ENCODE results near the gene MRPL49. TPM values are rescaled to one million over a fixed set of nuclear protein-coding genes. Genes with fewer than 3 reads are reported as not detected.

The MRPL49 gene
- total and polyA plus RNA-seq, 2 of the 13 experiments (the other 11 are each of a cell fraction or from before 2014, with no cell fraction given): 39.2 to 53.3 TPM

- no peak for TF ChIP-seq E2F2 (CRISPR knock-in tag; IDR thresholded peaks at IDR 0.05; ENCODE audit: borderline replicate concordance)
- no peak for TF ChIP-seq ZBTB1 (CRISPR knock-in tag; IDR thresholded peaks at IDR 0.05; ENCODE audit: borderline replicate concordance)
- 0 out of 2 replicates have a peak, but pooled peaks have one; percentile 19 for TF ChIP-seq ZNF468 (CRISPR knock-in tag; IDR thresholded peaks at IDR 0.05)
- no peak for TF ChIP-seq SNAPC2 (CRISPR knock-in tag; IDR thresholded peaks at IDR 0.05)
- 0 out of 2 replicates have a peak, but pooled peaks have one; percentile 48 for TF ChIP-seq ZNF704 (CRISPR knock-in tag; IDR thresholded peaks at IDR 0.05; ENCODE audit: borderline replicate concordance)
- TF ChIP-seq ZNF432 (CRISPR knock-in tag; IDR thresholded peaks at IDR 0.05; ENCODE audit: borderline replicate concordance): no peak
- no peak for TF ChIP-seq AGO1 (IDR thresholded peaks at IDR 0.05; ENCODE audit: low read depth, low read length, poor library complexity, severe bottlenecking)
Observed at GRCh38 chr11:65113361-65113756, 8.8 kb upstream of the MRPL49 start (continued).

GRCh38 chr11:65113839-65114238 is 8.3 kb upstream of the MRPL49 start:
- peaks cover 1 to 11% of the 10 kb centered on the region in 2 experiments; a peak in 4 of 5 replicates for H3K36me3 ChIP-seq (replicated peaks in 1 of 2; ENCODE audit: control insufficient read depth in 1 of 2, insufficient read depth in 2 of 2, low read length in 2 of 2)
- H3K9me3 ChIP-seq (ENCODE audit: low read length): no peaks in the 10 kb centered on the region
- no peak for ATAC-seq
- no peak overlapping the region for H3K27ac ChIP-seq (ENCODE audit: extremely low read length, insufficient read depth, low read length)
- H3K79me2 ChIP-seq (ENCODE audit: insufficient read depth, low read length): peaks cover 10% of the 10 kb centered on the region
- POLR2A ChIA-PET: interaction anchor here (0.6 to 5.0 kb wide), 5 partner anchors 8 to 209 kb away, joined by 3 to 86 read pairs (median 53); partner anchors contain the start of genes FAU, MRPL49, SAC3D1 and SYVN1
- DNase-seq (ENCODE audit: low spot score): no peak
- H3K27me3 ChIP-seq (ENCODE audit: control insufficient read depth in 1 of 2, insufficient read depth in 2 of 2, low read length in 2 of 2): no peaks in the 10 kb centered on the region
- H3K4me3 ChIP-seq (replicated peaks in 1 of 3; ENCODE audit: insufficient read depth in 1 of 3, low read depth in 2 of 3, low read length in 3 of 3): peak overlapping the region in 1 of 3 experiments; percentile 95; a peak in 2 of 6 replicates
- CTCF ChIA-PET (ENCODE audit: low intra/inter-chr PET ratio, low total read pairs): no interaction called here
- no peak overlapping the region for H2AFZ ChIP-seq (ENCODE audit: low read length)
- H3K4me2 ChIP-seq (ENCODE audit: low read depth, low read length): peak overlapping the region; percentile 96
- intact Hi-C loops (cut with micrococcal nuclease; ENCODE audit: unreplicated experiment): loop anchor here (2.0 kb wide), 1 partner anchor 67 kb away; the partner anchor contains the start of gene CAPN1
- H3K4me1 ChIP-seq (ENCODE audit: insufficient read depth, low read length): peaks cover 37% of the 10 kb centered on the region
- TF ChIP-seq ZC3H13 (CRISPR knock-in tag; IDR thresholded peaks at IDR 0.05): no peak
- peak in 1 of 2 experiments; percentile 33; a peak in 2 of 4 replicates for TF ChIP-seq POLR2A (IDR thresholded peaks at IDR 0.05; ENCODE audit: insufficient read depth in 1 of 2, low read depth in 2 of 2, low read length in 2 of 2)
- peak; percentile 22; the same call in 1 of the 2 replicates for TF ChIP-seq POLR2AphosphoS5 (IDR thresholded peaks at IDR 0.05; ENCODE audit: low read depth, low read length)
- TF ChIP-seq POGZ (CRISPR knock-in tag; IDR thresholded peaks at IDR 0.05): no peak
- WGBS (ENCODE audit: low lambda C conversion rate): 90% methylated on average over 4 of the region's 6 CpGs
- H3K9ac ChIP-seq (ENCODE audit: insufficient read depth, low read depth, low read length): peak overlapping the region; percentile 84; the same call in 1 of the 2 replicates
- in situ Hi-C loops (cut with HindIII; ENCODE audit: extremely low pct_ligation_motif_present, low pct_unique_long_range_greater_than_20kb): loop anchor here (5.0 kb wide), 1 partner anchor 68 kb away; the partner anchor contains the start of gene CAPN1
- FAIRE-seq: no peak
- TSS peak; percentile 44 for BruUV-seq (replicated peaks)
- no peaks in the 10 kb centered on the region for H4K20me1 ChIP-seq (ENCODE audit: insufficient read depth, low read length)

All from HepG2 (cell line).